Stimulated activated CD4-positive, alpha-beta T cell treated with anti-CD3 and anti-CD28 coated beads, TNF-alpha, amount 100 ng/mL, for 48 hours (primary cell): ENCODE results near the gene SLC22A5.

ENCODE experiments used
- DNase-seq, 3 donors: peaks; one replicate each; pipeline ENCODE4 v3.0.0-alpha.2; 2020; ENCODE audit warnings: low read depth in 3 of 3

SLC22A5 gene

DNA sequence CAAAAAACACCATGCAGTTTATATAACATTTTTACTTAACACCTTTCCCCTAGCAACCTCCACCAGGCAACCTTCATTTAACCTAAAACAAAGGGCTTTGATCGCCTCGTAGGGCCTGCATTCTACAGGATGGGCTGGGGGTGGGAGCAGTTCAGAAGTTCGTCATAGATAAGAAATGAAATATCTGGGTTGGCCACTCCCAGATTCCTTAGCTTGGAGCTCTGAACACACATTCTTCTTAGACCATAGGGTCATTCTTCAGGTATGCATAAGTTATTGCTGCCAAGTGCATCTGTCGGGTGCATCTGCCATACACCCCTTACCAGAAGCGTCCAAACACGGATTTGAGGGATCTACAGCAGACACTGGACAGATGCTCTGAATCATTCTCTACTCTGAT, 4.3 kb upstream of the SLC22A5 start:
- DNase-seq = no peak

DNA sequence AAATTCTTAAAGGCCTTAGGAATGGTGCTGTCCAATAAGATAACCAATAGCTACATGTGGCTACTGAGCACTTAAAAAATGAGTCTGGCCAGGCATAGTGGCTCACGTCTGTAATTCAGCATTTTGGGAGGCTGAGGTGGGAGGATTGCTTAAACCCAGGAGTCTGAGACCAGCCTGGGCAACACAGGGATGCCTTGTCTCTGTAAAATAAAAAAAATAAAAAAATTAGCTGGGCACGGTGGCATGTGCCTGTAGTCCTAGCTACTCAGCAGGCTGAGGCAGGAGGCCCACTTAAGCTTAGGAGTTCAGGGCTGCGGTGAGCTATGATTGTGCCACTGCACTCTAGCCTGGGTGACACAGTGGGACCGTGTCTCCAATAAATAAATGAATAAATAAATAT, 1.3 kb upstream of the SLC22A5 start:
- DNase-seq = no peak

DNA sequence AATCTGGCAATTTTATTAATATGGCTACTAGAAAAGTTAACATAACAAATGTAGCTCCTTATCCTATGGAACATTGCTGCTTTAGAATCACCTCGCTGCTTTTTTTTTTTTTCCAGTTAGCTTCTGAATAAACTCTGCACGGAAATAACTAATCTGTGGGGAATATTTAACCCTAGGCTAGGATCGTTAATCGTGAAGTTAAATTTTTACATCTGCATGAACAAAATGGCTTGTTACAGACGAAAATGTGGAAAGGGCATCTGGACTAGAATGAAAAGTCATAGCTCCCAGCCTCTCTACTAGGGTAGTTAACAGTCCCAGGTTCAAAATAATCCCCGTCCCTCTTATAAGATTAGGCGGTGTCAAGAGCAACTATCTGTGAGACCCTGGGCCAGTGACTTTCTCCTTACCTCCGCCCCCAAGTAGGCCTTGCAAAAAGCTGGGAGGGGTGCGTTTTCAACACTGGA, 470 bp upstream of the SLC22A5 start:
- DNase-seq = no peak

DNA sequence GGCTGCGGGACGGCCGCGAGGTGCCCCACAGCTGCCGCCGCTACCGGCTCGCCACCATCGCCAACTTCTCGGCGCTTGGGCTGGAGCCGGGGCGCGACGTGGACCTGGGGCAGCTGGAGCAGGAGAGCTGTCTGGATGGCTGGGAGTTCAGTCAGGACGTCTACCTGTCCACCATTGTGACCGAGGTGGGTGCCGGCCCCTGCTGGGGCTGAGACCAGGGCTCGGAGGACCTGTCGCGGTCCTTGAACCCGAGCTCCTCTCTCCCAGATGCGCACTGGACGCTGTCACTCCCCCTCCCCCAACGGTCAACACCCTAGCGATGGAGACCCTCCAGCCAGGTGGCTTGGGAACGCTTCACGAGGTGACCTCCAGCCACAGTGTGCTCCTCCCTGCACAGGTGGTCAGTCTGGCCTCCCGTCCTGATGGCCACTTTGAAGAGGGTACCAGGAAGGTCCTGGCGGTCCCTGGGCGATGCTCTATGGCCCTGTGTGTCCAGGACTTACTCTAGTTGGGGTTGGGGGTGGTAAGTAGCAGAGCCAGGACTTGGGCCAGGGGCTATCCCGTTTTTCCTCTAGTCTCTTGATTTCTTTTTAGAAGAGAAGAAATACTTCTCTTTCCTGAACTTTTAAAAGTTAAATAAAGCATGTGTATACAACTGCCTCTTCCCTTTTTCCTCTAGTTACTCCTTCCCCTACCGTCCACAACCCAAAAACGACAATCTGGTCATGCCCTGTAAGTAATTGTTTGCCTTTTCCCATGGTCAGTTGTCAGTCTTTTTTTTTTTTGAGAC, 866 bp downstream of the SLC22A5 start:
- no peak for DNase-seq

- DNase-seq = no peak
These were observed 1.6 kb downstream of the SLC22A5 start for GRCh38 chr5:132370971-132371602.

GRCh38 chr5:132371603-132371994, 2.1 kb downstream of the SLC22A5 start:
- no peak for DNase-seq

DNA sequence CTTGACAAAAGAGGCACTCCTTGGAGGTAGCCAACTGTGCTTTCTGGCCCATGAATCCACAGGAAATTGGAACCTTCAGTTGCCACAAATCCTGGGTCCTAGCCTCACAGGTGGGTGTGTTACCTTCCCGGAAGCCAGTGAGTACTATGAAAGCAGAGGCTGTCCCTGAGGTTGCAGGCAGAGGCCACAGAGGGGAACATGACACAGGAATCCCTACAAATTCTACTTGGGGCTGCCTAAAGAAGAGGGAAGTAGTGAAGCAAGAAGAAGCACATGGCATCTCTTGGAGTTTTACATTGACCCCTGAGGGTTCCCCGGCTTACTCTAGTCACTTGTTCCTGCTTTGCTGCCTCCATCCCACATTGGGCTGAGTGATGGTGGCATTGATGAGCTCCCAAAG, 2.6 kb downstream of the SLC22A5 start:
- no peak for DNase-seq

DNA sequence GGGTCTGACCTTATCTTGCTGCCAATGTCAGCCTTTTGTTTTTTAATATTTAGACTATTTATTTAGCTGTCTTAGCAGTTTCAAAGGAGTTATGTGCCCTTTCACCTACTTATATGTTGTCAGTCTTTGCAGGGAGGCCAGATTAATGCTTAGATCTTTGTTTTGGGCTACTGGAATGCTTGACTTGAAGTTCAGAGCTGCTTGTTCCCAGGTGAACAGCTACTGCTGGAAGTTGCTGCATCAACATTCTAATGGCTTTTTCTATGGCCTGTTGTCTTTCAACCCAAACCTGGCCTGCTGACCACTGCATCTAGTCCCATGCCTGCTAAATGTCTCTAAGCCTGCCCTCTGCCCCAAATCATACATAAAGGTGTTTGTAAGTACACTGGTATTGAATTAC, 3.0 kb downstream of the SLC22A5 start:
- no peak for DNase-seq

GRCh38 chr5:132375957-132376356, 6.4 kb downstream of the SLC22A5 start:
- no peak for DNase-seq

DNA sequence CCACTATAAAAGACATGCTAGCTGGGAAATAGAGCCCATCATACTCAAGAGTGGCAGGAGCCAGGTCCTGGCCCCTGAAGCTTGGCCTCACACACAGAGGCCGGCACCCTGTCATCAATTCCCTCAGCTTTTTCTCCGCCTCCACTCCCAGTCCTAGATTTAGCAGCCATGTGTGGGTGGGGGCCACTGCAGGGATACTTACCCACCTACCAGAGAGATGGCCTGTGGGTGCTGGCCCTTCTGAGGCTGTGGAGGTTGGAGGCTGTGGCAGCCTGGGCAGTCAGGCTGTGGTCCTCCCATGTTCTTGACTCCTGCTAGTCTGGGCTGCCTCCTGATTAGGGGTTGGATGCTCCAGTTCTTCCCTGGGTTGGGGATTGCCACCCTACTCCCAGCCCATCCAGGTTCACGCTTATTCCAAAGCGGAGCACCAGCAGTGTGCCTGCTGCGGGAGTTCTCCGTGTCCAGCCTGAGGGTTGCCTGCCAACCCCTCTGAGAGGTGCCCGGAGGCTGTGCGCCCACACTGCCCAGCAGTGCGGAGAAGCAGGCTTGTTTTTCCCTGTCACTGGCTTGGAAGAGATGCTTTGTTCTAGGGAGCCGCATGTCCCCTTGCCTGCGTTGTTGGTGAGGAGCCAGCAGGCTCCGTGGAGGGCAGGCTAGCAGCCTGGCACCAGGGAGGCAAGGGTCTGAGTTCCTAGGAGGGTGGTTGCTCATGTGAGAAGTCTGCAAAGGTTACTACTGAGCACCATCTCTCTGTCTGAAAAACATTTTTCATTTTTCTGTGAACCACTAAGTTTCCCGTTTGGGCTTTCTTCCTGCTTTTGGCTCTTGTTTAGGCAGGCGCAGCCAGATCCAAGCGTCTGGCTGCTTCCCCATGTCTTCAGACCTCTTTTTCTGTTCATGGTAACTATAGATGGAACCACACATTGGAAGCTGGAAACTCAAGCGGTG, 7.5 kb downstream of the SLC22A5 start:
- no peak for DNase-seq

- no peak for DNase-seq
These were observed 8.2 kb downstream of the SLC22A5 start for GRCh38 chr5:132377738-132378137.

DNA sequence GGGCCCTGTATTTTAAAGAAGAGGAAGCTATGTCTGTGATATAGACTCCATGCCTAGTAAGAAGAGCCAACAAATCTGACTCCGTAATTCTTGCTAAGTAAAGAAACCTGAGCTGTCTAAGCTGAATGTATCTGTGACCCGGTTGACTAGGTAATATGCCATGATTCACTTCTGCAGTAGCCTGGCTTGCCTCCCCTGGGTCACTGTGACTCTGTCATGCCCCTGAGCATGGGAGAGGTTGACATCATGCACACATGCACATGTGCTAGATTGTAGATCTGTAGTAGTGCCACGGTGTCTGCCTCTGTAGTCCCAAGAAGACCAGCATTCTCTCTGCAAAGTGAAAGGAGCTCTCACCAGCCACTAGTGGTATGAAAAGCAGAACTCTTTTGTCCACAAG, 9.1 kb downstream of the SLC22A5 start:
- DNase-seq = no peak

GRCh38 chr5:132380047-132380446, 10.5 kb downstream of the SLC22A5 start:
- no peak for DNase-seq

- no peak for DNase-seq
These were observed 11.2 kb downstream of the SLC22A5 start for GRCh38 chr5:132380741-132381140.

DNA sequence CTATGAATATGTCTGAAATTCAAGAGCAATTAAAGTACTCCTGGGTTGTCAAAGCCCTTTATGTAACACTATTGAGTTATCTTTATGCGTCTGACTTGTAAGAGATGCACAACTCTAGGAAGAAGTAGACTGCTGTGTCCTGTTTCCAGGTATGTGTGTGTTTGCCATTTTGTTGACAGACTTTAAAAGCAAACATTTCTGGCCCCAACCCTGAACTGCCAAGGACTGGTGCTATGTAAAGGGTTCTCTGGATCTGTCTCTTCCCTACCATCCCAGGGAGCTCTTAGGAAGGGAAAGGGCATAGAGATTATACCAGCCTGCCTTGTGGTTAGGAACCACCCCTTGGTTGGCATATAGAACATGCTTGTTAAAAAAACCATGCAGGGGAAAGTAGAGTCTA, 12.1 kb downstream of the SLC22A5 start:
- DNase-seq = no peak

DNA sequence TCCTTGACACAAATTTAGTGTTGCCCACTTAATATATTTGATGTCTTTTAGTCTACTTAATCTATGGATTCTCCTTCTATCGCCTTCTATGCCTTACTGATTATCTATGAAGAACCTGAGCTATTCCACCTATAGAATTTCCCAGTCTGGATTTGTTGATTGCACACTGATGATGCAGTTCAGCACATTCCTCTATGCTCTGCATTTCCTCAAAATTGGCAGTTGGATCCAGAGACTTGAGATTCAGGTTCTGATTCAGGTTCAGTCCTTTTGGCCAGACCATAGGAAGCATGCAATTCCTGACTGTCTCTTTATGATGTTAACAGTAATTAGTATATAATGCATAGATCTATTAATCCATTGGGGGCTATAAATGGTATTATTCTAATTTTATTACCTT, 13.8 kb downstream of the SLC22A5 start:
- no peak for DNase-seq

DNA sequence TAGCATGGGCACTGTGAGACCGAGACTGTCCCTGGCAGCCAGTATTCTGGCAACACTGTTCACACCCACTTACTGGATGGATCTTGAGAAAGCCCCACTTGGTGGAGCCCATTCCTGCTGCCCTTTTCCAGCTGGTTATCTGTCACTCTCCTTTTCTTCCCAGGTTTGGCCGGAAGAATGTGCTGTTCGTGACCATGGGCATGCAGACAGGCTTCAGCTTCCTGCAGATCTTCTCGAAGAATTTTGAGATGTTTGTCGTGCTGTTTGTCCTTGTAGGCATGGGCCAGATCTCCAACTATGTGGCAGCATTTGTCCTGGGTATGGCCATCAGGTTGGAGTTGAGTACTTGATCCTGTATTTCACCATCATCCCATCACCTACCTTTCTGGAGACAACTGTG, 14.5 kb downstream of the SLC22A5 start:
- no peak for DNase-seq

- no peak for DNase-seq
These were observed 15.1 kb downstream of the SLC22A5 start for GRCh38 chr5:132384506-132385050.

GRCh38 chr5:132385326-132386105, 16.0 kb downstream of the SLC22A5 start:
- peak in 2 of 3 donors; percentile 32 to 48 for DNase-seq

GRCh38 chr5:132386644-132387286, 17.3 kb downstream of the SLC22A5 start:
- peak; percentile 48 to 60 (median 59) for DNase-seq

GRCh38 chr5:132387640-132388117, 18.2 kb downstream of the SLC22A5 start:
- DNase-seq = no peak
